Neural progenitor cell (in vitro differentiated cells): ENCODE results near the gene PRRC1. TPM values are rescaled to one million over a fixed set of nuclear protein-coding genes. Genes with fewer than 3 reads are reported as not detected.
A peak's percentile ranks its signal among the peaks of the same experiment; 100 is the strongest.

Source experiments
- DNase-seq: peaks from one replicate; pipeline ENCODE4 v3.0.0-alpha.2; 2016; ENCODE audit warnings: low spot score
- H2AFZ ChIP-seq: fragments of 200-600 bp; sonication (generic); replicated peaks from 2 replicates; pipeline ENCODE4 v1.6.1; 2016; ENCODE audit warnings: antibody characterized with exemption
- H3F3A ChIP-seq: fragments of 200-600 bp; sonication (generic); 2 replicates; pipeline ENCODE4 v1.6.1; 2016; ENCODE audit warnings: antibody characterized with exemption, low read depth
- H3K27ac ChIP-seq: fragments of 200-600 bp; sonication (generic); 2 replicates; pipeline ENCODE4 v1.5.1; 2016; ENCODE audit warnings: mild to moderate bottlenecking
- H3K27me3 ChIP-seq: fragments of 200-600 bp; sonication (generic); 2 replicates; pipeline ENCODE4 v1.6.1; 2016; ENCODE audit warnings: mild to moderate bottlenecking, moderate library complexity
- H3K36me3 ChIP-seq: fragments of 200-600 bp; sonication (generic); 2 replicates; pipeline ENCODE4 v1.5.1; 2016
- H3K4me1 ChIP-seq: fragments of 200-600 bp; sonication (generic); 2 replicates; pipeline ENCODE4 v1.6.1; 2016; ENCODE audit warnings: mixed run types
- H3K4me2 ChIP-seq: fragments of 200-600 bp; sonication (generic); 2 replicates; pipeline ENCODE4 v1.6.1; 2016
- H3K4me3 ChIP-seq: fragments of 200-600 bp; sonication (generic); 2 replicates; pipeline ENCODE4 v1.5.1; 2016
- H3K79me2 ChIP-seq: fragments of 200-600 bp; sonication (generic); 2 replicates; pipeline ENCODE4 v1.6.1; 2016; ENCODE audit warnings: low read depth
- H3K9ac ChIP-seq: fragments of 200-600 bp; sonication (generic); 2 replicates; pipeline ENCODE4 v1.6.1; 2016
- H3K9me3 ChIP-seq: fragments of 200-600 bp; sonication (generic); 2 replicates; pipeline ENCODE4 v1.5.1; 2016; ENCODE audit warnings: low read depth
- H4K20me1 ChIP-seq: fragments of 200-600 bp; sonication (generic); 2 replicates; pipeline ENCODE4 v1.6.1; 2016; ENCODE audit warnings: low read depth
- H3K27ac Mint-ChIP-seq: 3 replicates; pipeline ENCODE4 v1.8.0; 2021; ENCODE audit warnings: mixed read lengths
- H3K27me3 Mint-ChIP-seq: 2 replicates; pipeline ENCODE4 v1.8.0; 2022; ENCODE audit warnings: low read depth, mild to moderate bottlenecking, inconsistent platforms, moderate library complexity, mixed read lengths; ENCODE audit not compliant: insufficient read depth
- H3K36me3 Mint-ChIP-seq: 3 replicates; pipeline ENCODE4 v1.8.0; 2021; ENCODE audit warnings: mixed read lengths
- H3K4me1 Mint-ChIP-seq: 3 replicates; pipeline ENCODE4 v1.8.0; 2021; ENCODE audit warnings: mixed read lengths
- H3K4me3 Mint-ChIP-seq: 3 replicates; pipeline ENCODE4 v1.8.0; 2021; ENCODE audit warnings: mild to moderate bottlenecking, moderate library complexity, mixed read lengths
- H3K9me3 Mint-ChIP-seq: 3 replicates; pipeline ENCODE4 v1.8.0; 2020; ENCODE audit warnings: mixed read lengths
- CTCF ChIP-seq: fragments of 200-600 bp; sonication (generic); IDR thresholded peaks from 2 replicates; pipeline ENCODE4 v1.5.1; 2017; ENCODE audit warnings: antibody characterized with exemption, mild to moderate bottlenecking
- EZH2 ChIP-seq: fragments of 200-600 bp; sonication (generic); IDR thresholded peaks from 2 replicates; pipeline ENCODE4 v1.6.1; 2017; ENCODE audit warnings: antibody characterized with exemption, mild to moderate bottlenecking, moderate library complexity
- EZH2phosphoT487 ChIP-seq: fragments of 200-600 bp; sonication (generic); IDR thresholded peaks from 2 replicates; pipeline ENCODE4 v1.6.1; 2017; ENCODE audit warnings: antibody characterized with exemption
- total RNA-seq: library from RNA; depleted of rRNA; stranded (reverse); fragments of >200 nt; gene quantifications from 2 replicates; pipeline ENCODE4 v1.2.3, GENCODE V29; 2015; ENCODE audit warnings: low replicate concordance

The PRRC1 gene
- total RNA-seq, 1 donor from 2014 or later, result 58.9 TPM

GRCh38 chr5:127595484-127596368 lies 78.3 kb downstream of the PRRC1 start:
- H3K4me1 ChIP-seq, result peaks cover 16% of the 10 kb centered on the region
- H4K20me1 ChIP-seq, result no peaks in the 10 kb centered on the region
- H3K36me3 Mint-ChIP-seq, result no peaks in the 10 kb centered on the region
- TF ChIP-seq EZH2 (no peak), EZH2phosphoT487 (no peak), CTCF (no peak)
- H3K36me3 ChIP-seq, result no peaks in the 10 kb centered on the region
- no peaks in the 10 kb centered on the region for H3K79me2 ChIP-seq
- H3K4me3 Mint-ChIP-seq, result no peak overlapping the region
- H2AFZ ChIP-seq, result no peak overlapping the region
- no peaks in the 10 kb centered on the region for H3K9me3 Mint-ChIP-seq
- H3K27ac Mint-ChIP-seq, result no peak overlapping the region
- peaks cover 11% of the 10 kb centered on the region for H3K27me3 Mint-ChIP-seq
- H3K27me3 ChIP-seq, result no peaks in the 10 kb centered on the region
- H3F3A ChIP-seq, result peaks cover under 1% of the 10 kb centered on the region
- DNase-seq, result no peak
- no peak overlapping the region for H3K9ac ChIP-seq
- peaks cover 20% of the 10 kb centered on the region for H3K4me1 Mint-ChIP-seq
- H3K9me3 ChIP-seq, result no peaks in the 10 kb centered on the region
- peak overlapping the region; percentile 42 for H3K4me2 ChIP-seq
- no peak overlapping the region for H3K27ac ChIP-seq
- H3K4me3 ChIP-seq, result no peak overlapping the region

GRCh38 chr5:127596501-127596900 lies 79.1 kb downstream of the PRRC1 start:
- peaks cover 11% of the 10 kb centered on the region for H3K27me3 Mint-ChIP-seq
- Histone ChIP-seq H3K27ac (no peak overlapping the region), H3K4me3 (no peak overlapping the region), H3K9ac (no peak overlapping the region), H3K27me3 (no peaks in the 10 kb centered on the region), H2AFZ (no peak overlapping the region), H3K4me2 (no peak overlapping the region), H3F3A (no peaks in the 10 kb centered on the region), H4K20me1 (no peaks in the 10 kb centered on the region), H3K79me2 (no peaks in the 10 kb centered on the region), H3K9me3 (no peaks in the 10 kb centered on the region), H3K4me1 (peaks cover 14% of the 10 kb centered on the region), H3K36me3 (no peaks in the 10 kb centered on the region)
- H3K4me3 Mint-ChIP-seq, result no peak overlapping the region
- H3K9me3 Mint-ChIP-seq, result no peaks in the 10 kb centered on the region
- H3K36me3 Mint-ChIP-seq, result no peaks in the 10 kb centered on the region
- DNase-seq, result no peak
- peaks cover 20% of the 10 kb centered on the region for H3K4me1 Mint-ChIP-seq
- TF ChIP-seq CTCF (no peak), EZH2 (no peak), EZH2phosphoT487 (no peak)
- H3K27ac Mint-ChIP-seq, result no peak overlapping the region

- Histone ChIP-seq H3K27me3 (no peaks in the 10 kb centered on the region), H2AFZ (no peak overlapping the region), H3K27ac (no peak overlapping the region), H3F3A (no peaks in the 10 kb centered on the region), H3K4me2 (no peak overlapping the region), H3K79me2 (no peaks in the 10 kb centered on the region), H3K9me3 (no peaks in the 10 kb centered on the region), H3K9ac (no peak overlapping the region), H3K4me1 (peaks cover 21% of the 10 kb centered on the region), H4K20me1 (no peaks in the 10 kb centered on the region), H3K4me3 (no peak overlapping the region), H3K36me3 (no peaks in the 10 kb centered on the region)
- no peak for TF ChIP-seq EZH2
- TF ChIP-seq CTCF, result no peak
- no peak for TF ChIP-seq EZH2phosphoT487
- Mint-ChIP-seq H3K4me1 (peaks cover 32% of the 10 kb centered on the region), H3K9me3 (no peaks in the 10 kb centered on the region), H3K4me3 (no peak overlapping the region), H3K27ac (no peak overlapping the region), H3K27me3 (peaks cover 8% of the 10 kb centered on the region), H3K36me3 (no peaks in the 10 kb centered on the region)
- no peak for DNase-seq
These were observed 81.9 kb downstream of the PRRC1 start for GRCh38 chr5:127599320-127599719.
